SK-N-MC (cell line): ENCODE data around the gene RNF150.
"Not testable (repeated sequence)": the region's sequence is repeated elsewhere in the genome, so short reads cannot be mapped to it uniquely, and the experiment has no call there.

Experiments used
- DNase-seq: peaks from one replicate; pipeline ENCODE4 v3.0.0-alpha.2; 2011; ENCODE audit warnings: low read depth, low spot score
- H3K27ac ChIP-seq: fragments of 200-600 bp; sonication (generic); 2 replicates; pipeline ENCODE4 v1.5.1; 2016; ENCODE audit warnings: mixed run types
- H3K36me3 ChIP-seq: fragments of 200-600 bp; sonication (generic); 2 replicates; pipeline ENCODE4 v1.6.1; 2017; ENCODE audit warnings: antibody characterized with exemption, low read length, mixed read lengths; ENCODE audit not compliant: insufficient read depth
- H3K4me3 ChIP-seq: fragments of 200-600 bp; sonication (generic); 2 replicates; pipeline ENCODE4 v1.5.1; 2016
- H3K9ac ChIP-seq: fragments of 200-600 bp; sonication (generic); 2 replicates; pipeline ENCODE4 v1.8.0; 2017; ENCODE audit warnings: mixed run types, mixed read lengths; ENCODE audit not compliant: insufficient read length
- H3K9me3 ChIP-seq: fragments of 200-600 bp; sonication (generic); 2 replicates; pipeline ENCODE4 v1.6.1; 2017; ENCODE audit warnings: low read depth, mild to moderate bottlenecking, antibody characterized with exemption, low read length, moderate library complexity, mixed read lengths
- EZH2 ChIP-seq: fragments of 200-600 bp; sonication (generic); IDR thresholded peaks from one replicate; pipeline ENCODE4 v1.6.1; 2017; ENCODE audit warnings: antibody characterized with exemption
- FOXP2 ChIP-seq: optimal IDR thresholded peaks from 2 replicates; pipeline ENCODE3; 2011; ENCODE audit warnings: mild to moderate bottlenecking, moderate library complexity; ENCODE audit not compliant: insufficient read depth; ENCODE audit errors: extremely low read length, control extremely low read depth
- POLR2AphosphoS5 ChIP-seq: IDR thresholded peaks from 2 replicates; pipeline ENCODE4 v1.6.1; 2012; ENCODE audit warnings: mild to moderate bottlenecking, low read depth, low read length, borderline replicate concordance

Gene RNF150

GRCh38 chr4:141075553-141075952 lies 57.7 kb downstream of the RNF150 start:
- Histone ChIP-seq H3K36me3 (no peaks in the 10 kb centered on the region), H3K9me3 (no peaks in the 10 kb centered on the region), H3K27ac (no peak overlapping the region), H3K9ac (no peak overlapping the region), H3K4me3 (no peak overlapping the region)
- DNase-seq = no peak
- no peak for TF ChIP-seq POLR2AphosphoS5
- TF ChIP-seq EZH2 = no peak
- TF ChIP-seq FOXP2 = no peak

DNA sequence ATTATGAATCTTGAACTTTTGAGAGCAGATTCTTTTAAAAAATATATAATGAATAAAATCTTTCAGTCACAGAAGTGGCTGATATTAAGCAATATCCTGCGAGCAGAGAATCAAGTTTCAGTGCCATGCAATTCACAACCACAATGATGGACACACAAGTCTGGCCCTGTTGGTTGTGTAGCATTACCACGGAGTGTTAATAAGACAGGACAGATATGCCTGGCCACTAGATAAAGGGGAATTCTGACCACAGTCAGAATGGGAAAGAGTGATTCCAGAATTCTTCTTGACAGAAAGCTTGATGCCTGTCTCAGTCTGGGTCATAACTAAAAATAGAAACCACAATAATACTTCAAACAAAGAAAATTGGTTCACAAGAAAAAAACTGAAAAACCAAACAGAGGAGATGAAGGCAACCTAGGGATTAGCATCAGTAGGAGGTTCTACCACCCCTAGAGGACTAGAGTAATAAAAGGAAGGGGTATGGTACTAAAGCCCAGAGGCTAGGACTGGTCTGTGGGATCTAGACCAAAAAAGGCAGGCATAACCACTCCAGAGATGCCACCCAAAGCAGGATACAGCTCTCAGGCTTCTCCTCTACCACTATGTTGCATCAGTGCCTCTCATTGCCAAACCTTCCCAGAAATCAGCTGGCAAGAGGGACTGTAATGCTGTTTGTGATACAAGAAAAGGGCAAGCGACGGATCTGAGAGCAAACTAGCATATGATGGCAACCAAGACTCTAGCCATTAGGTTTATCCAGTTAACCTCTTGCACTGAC lies 59.0 kb downstream of the RNF150 start:
- H3K4me3 ChIP-seq = no peak overlapping the region
- H3K9me3 ChIP-seq = no peaks in the 10 kb centered on the region
- no peaks in the 10 kb centered on the region for H3K36me3 ChIP-seq
- no peak overlapping the region for H3K9ac ChIP-seq
- DNase-seq = no peak
- H3K27ac ChIP-seq = no peak overlapping the region
- TF ChIP-seq FOXP2 = no peak
- no peak for TF ChIP-seq EZH2
- TF ChIP-seq POLR2AphosphoS5 = no peak

- H3K27ac ChIP-seq = no peak overlapping the region
- no peaks in the 10 kb centered on the region for H3K36me3 ChIP-seq
- no peak overlapping the region for H3K4me3 ChIP-seq
- no peak overlapping the region for H3K9ac ChIP-seq
- H3K9me3 ChIP-seq = no peaks in the 10 kb centered on the region
- no peak for DNase-seq
- no peak for TF ChIP-seq EZH2
- TF ChIP-seq FOXP2 = no peak
- no peak for TF ChIP-seq POLR2AphosphoS5
Observed at GRCh38 chr4:141066690-141067089, 66.6 kb downstream of the RNF150 start.

- H3K9ac ChIP-seq = no peak overlapping the region
- TF ChIP-seq POLR2AphosphoS5 = no peak
- no peak for TF ChIP-seq FOXP2
- TF ChIP-seq EZH2 = no peak
- no peaks in the 10 kb centered on the region for H3K9me3 ChIP-seq
- no peak overlapping the region for H3K4me3 ChIP-seq
- no peak for DNase-seq
- H3K27ac ChIP-seq = no peak overlapping the region
- H3K36me3 ChIP-seq = no peaks in the 10 kb centered on the region
Observed at GRCh38 chr4:141065872-141066271, 67.4 kb downstream of the RNF150 start.

DNA sequence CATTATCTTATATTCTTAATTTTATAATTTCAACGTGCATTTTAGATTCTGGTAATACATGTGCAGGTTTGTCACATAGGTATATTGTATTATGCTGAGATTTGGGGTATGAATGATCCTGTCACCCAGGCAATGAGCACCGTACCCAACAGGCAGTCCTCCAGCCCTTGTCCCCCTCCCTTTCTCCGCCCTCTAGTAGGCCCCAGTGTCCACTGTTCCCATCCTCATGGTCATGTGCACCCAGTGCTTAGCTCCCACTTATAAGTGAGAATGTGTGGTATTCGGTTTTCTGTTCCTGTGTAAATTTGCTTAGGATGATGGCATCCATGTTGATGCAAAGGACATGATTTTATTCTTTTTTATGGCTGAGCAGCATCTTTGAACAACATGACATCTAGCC lies 70.6 kb downstream of the RNF150 start:
- H3K36me3 ChIP-seq = no peaks in the 10 kb centered on the region
- H3K4me3 ChIP-seq = no peak overlapping the region
- H3K9me3 ChIP-seq = no peaks in the 10 kb centered on the region
- H3K27ac ChIP-seq = no peak overlapping the region
- H3K9ac ChIP-seq = no peak overlapping the region
- no peak for DNase-seq
- TF ChIP-seq EZH2 = no peak
- no peak for TF ChIP-seq POLR2AphosphoS5
- TF ChIP-seq FOXP2 = no peak

DNA sequence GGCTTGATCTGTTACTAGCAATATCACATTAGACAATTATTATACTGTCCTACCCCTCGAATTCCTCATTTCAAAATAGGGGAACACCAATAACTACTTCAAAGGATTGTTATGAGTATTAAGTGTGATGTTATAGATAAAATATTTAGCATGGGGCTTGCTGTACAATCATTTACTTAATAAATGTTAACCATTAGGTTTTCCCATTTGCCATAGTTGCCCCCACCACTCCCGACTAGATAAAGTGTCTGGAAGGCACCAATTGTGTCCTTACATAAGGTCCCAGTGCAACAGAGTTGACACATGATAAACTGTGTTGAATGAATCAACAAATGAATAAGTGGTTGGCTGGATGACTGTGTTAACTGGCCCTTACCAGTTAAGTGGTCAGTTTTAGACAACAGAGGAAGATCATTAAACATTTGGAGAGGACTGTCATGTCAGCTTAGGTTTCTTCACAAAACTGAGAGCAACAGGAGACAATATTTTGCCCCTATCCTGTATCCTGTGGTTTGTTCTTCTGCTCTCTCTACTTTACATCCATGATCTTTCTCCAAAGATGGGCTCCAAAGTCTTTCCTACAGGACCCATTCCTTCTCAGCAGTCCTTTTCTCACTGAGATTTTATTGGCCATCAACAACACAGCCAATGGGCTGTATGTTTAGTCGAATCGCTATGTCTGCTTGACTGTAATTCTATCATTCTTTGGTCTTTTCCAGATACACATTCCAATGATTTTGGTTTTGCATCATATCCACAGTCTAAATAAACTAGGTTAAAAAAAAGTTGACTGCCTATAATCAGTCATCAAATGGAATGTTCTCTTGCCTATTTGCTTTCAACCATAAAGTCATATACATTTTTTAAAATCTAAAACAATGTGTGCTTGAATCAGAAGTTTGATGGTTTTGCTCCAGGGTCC lies 74.4 kb downstream of the RNF150 start:
- DNase-seq = no peak
- no peak overlapping the region for H3K9ac ChIP-seq
- H3K27ac ChIP-seq = no peak overlapping the region
- TF ChIP-seq EZH2 (no peak), FOXP2 (no peak), POLR2AphosphoS5 (no peak)
- no peaks in the 10 kb centered on the region for H3K9me3 ChIP-seq
- no peaks in the 10 kb centered on the region for H3K36me3 ChIP-seq
- no peak overlapping the region for H3K4me3 ChIP-seq

GRCh38 chr4:141057582-141057981 lies 75.7 kb downstream of the RNF150 start:
- Histone ChIP-seq H3K36me3 (no peaks in the 10 kb centered on the region), H3K9me3 (no peaks in the 10 kb centered on the region), H3K4me3 (no peak overlapping the region), H3K9ac (no peak overlapping the region), H3K27ac (no peak overlapping the region)
- no peak for TF ChIP-seq FOXP2
- TF ChIP-seq POLR2AphosphoS5 = no peak
- TF ChIP-seq EZH2 = no peak
- DNase-seq = no peak

DNA sequence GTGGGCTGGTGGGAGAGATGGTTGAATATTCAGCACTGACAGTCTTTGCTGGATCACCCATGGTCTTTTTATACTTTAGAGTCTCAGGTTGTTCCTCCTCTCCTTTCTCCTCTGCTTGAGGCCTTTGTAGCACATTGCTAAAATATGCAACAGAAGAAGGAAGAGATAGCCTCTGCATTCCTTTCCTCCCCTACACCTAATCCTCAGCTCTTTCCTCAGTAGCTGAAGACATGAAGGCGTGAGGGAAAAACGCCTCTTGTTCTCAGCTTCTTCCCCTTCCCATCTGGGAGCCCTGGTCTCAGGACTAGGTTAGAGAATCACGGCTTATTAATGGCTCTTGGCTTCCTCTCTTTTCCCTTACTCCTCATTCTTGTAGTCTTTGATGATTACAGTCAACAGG lies 76.8 kb downstream of the RNF150 start:
- Histone ChIP-seq H3K36me3 (no peaks in the 10 kb centered on the region), H3K9me3 (no peaks in the 10 kb centered on the region), H3K4me3 (no peak overlapping the region), H3K9ac (no peak overlapping the region), H3K27ac (no peak overlapping the region)
- no peak for TF ChIP-seq POLR2AphosphoS5
- no peak for TF ChIP-seq EZH2
- TF ChIP-seq FOXP2 = no peak
- DNase-seq = no peak

DNA sequence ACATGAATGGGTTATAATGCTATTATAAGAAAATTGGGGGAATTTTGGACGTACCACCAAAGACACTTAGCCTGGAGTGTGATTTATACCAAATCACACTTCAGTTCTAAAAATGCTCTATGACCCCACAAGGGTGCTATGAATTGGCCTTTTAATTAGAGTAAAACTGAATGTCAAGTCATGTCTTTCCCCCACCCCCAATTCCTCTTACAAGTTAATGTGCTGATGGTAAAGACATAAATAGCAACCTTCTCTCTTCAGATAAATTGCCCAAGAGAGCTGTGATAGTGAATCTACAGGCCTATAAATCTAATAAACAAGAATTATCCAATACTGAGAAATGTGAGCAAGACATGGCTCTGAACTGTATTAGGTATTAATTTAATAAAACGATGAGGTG lies 78.8 kb downstream of the RNF150 start:
- Histone ChIP-seq H3K27ac (no peak overlapping the region), H3K9me3 (no peaks in the 10 kb centered on the region), H3K9ac (no peak overlapping the region), H3K36me3 (no peaks in the 10 kb centered on the region), H3K4me3 (no peak overlapping the region)
- no peak for DNase-seq
- TF ChIP-seq POLR2AphosphoS5 (no peak), FOXP2 (no peak), EZH2 (no peak)

DNA sequence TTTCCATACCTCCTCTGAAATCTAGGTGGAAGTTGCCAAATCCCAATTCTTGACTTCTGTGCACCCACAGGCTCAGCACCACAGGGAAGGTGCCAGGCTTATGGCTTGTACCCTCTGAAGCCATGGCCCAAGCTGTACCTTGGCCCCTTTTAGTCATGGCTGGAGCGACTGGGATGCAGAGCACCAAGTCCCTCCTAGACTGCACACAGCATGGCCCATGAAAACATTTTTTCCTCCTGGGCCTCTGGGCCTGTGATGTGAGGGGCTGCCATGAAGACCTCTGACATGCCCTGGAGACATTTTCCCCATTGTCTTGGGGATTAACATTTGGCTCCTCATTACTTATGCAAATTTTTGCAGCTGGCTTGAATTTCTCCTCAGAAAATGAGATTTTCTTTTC lies 82.3 kb downstream of the RNF150 start:
- not testable (repeated sequence) for H3K36me3 ChIP-seq, H3K4me3 ChIP-seq, H3K9me3 ChIP-seq, H3K9ac ChIP-seq, DNase-seq, H3K27ac ChIP-seq
